A549 (cell line): ENCODE data around the gene FLG. TPM values are rescaled to one million over a fixed set of nuclear protein-coding genes. Genes with fewer than 3 reads are reported as not detected.
"Not testable (repeated sequence)": the region's sequence is repeated elsewhere in the genome, so short reads cannot be mapped to it uniquely, and the experiment has no call there.

Experiments used
- ATAC-seq, 2 experiments: fragments of 200-7000 bp in 1 of 2; fragments of >200 bp in 1 of 2; cut with Nextera tagmentation in 1 of 2; cut with Tn5 transposase in 1 of 2; 3 replicates each; pipeline versions ENCODE4 v1.8.0 to v1.9.1; 2018 to 2020; ENCODE audit warnings: mild to moderate bottlenecking in 1 of 2, moderate library complexity in 1 of 2
- CTCF ChIA-PET: fragments of 300-600 bp; sonication (Branson Sonifier 250); formaldehyde crosslinking; extraction: SDS; loops from one replicate; lab custom pipeline; 2021; ENCODE audit warnings: antibody characterized with exemption, inconsistent platforms; lab: Yijun Ruan, JAX
- POLR2A ChIA-PET: fragments of 350-600 bp; formaldehyde crosslinking; extraction: SDS; loops from one replicate; lab custom pipeline; 2021; ENCODE audit warnings: antibody characterized with exemption, inconsistent platforms; lab: Yijun Ruan, JAX
- DNase-seq, 2 experiments: peaks; one replicate each; pipeline versions ENCODE4 v3.0.0 to v3.0.0-alpha.2; 2011 to 2016; ENCODE audit warnings: low read depth in 1 of 2, low spot score in 1 of 2
- FAIRE-seq: peaks from 2 replicates; lab custom pipeline; 2011; peaks lifted over from hg19 to GRCh38; lab: Jason Lieb, UNC
- H3K27ac ChIP-seq, 2 experiments: fragments of >200 bp; sonication (Bioruptor Twin); formaldehyde crosslinking; 3 replicates each; pipeline ENCODE4 v1.5.1; 2016 to 2017
- H3K4me1 ChIP-seq: fragments of >200 bp; sonication (Bioruptor Twin); formaldehyde crosslinking; 3 replicates; pipeline ENCODE4 v1.6.1; 2016
- H3K4me2 ChIP-seq: fragments of >200 bp; sonication (Bioruptor Twin); formaldehyde crosslinking; 3 replicates; pipeline ENCODE4 v1.6.1; 2016
- H3K4me3 ChIP-seq: fragments of >200 bp; sonication (Bioruptor Twin); formaldehyde crosslinking; 3 replicates; pipeline ENCODE4 v1.5.1; 2016
- H3K9me3 ChIP-seq: fragments of >200 bp; sonication (Bioruptor Twin); formaldehyde crosslinking; 3 replicates; pipeline ENCODE4 v1.6.1; 2016
- WGBS: methylation state at CpG from one replicate; pipeline ENCODE4 v1.1.6; 2017; ENCODE audit errors: missing lambda C conversion rate; 5-methylcytosine and 5-hydroxymethylcytosine counted together
- polyA plus RNA-seq, 4 experiments: library from polyadenylated mRNA; depleted of rRNA in 3 of 4; stranded (reverse); fragments of >200 nt; fragmentation: RNase III in 1 of 4; extraction: RNeasy Plus Mini Kit Qiagen cat#74134 plus additional on column Dnase treatment in 1 of 4; gene quantifications; 2 replicates in 3 of 4; 3 replicates in 1 of 4; pipeline ENCODE4 v1.2.3, GENCODE V29; 2011 to 2017

The FLG gene
- polyA plus RNA-seq, 2 of the 4 experiments (the other 2 are of a cell fraction): under 0.01 to 0.01 TPM

GRCh38 chr1:152303139-152303872, 21.7 kb downstream of the FLG start:
- 65% methylated on average over 21 of the region's 25 CpGs for WGBS
- CTCF ChIA-PET, ATAC-seq: not testable (repeated sequence)

GRCh38 chr1:152256394-152256793, 68.6 kb downstream of the FLG start:
- WGBS: 55% methylated on average over 10 of the region's 21 CpGs
- H3K27ac ChIP-seq, DNase-seq, ATAC-seq, H3K4me2 ChIP-seq, FAIRE-seq, H3K9me3 ChIP-seq, CTCF ChIA-PET, H3K4me3 ChIP-seq, H3K4me1 ChIP-seq, POLR2A ChIA-PET: not testable (repeated sequence)

More at GRCh38 chr1:152303139-152303872, 21.7 kb downstream of the FLG start:
- H3K4me1 ChIP-seq, H3K4me3 ChIP-seq, H3K9me3 ChIP-seq, POLR2A ChIA-PET, H3K27ac ChIP-seq, FAIRE-seq, DNase-seq, H3K4me2 ChIP-seq: not testable (repeated sequence)

Other genes with a start within 250 kb of the FLG start
- gene TCHHL1, start 236.2 kb downstream of the FLG start, polyA plus RNA-seq (2011; rRNA removed): not detected in 2 replicates
- gene TCHHL1, start 236.2 kb downstream of the FLG start, polyA plus RNA-seq (2017; fragmentation: RNase III; extraction: RNeasy Plus Mini Kit Qiagen cat#74134 plus additional on column Dnase treatment): not detected in 3 replicates
- gene TCHH, start 209.8 kb downstream of the FLG start, polyA plus RNA-seq (2011; rRNA removed): 0.07 and 0.08 TPM in 2 replicates
- gene TCHH, start 209.8 kb downstream of the FLG start, polyA plus RNA-seq (2017; fragmentation: RNase III; extraction: RNeasy Plus Mini Kit Qiagen cat#74134 plus additional on column Dnase treatment): 0.07 to 0.11 TPM (median 0.09 TPM) in 3 replicates
- gene RPTN, start 166.0 kb downstream of the FLG start, polyA plus RNA-seq (2011; rRNA removed): 0.03 TPM in 1 of 2 replicates, not detected in the other
- not detected in 3 replicates for gene RPTN, start 166.0 kb downstream of the FLG start, polyA plus RNA-seq (2017; fragmentation: RNase III; extraction: RNeasy Plus Mini Kit Qiagen cat#74134 plus additional on column Dnase treatment)
- gene HRNR, start 101.0 kb downstream of the FLG start, polyA plus RNA-seq (2011; rRNA removed): not detected in 2 replicates
- gene HRNR, start 101.0 kb downstream of the FLG start, polyA plus RNA-seq (2017; fragmentation: RNase III; extraction: RNeasy Plus Mini Kit Qiagen cat#74134 plus additional on column Dnase treatment): not detected in 3 replicates
- not detected in 2 replicates for gene FLG2, start 34.8 kb upstream of the FLG start, polyA plus RNA-seq (2011; rRNA removed)
- gene FLG2, start 34.8 kb upstream of the FLG start, polyA plus RNA-seq (2017; fragmentation: RNase III; extraction: RNeasy Plus Mini Kit Qiagen cat#74134 plus additional on column Dnase treatment): not detected in 3 replicates
- gene CRNN, start 89.0 kb upstream of the FLG start, polyA plus RNA-seq (2011; rRNA removed): not detected in 2 replicates
- not detected in 3 replicates for gene CRNN, start 89.0 kb upstream of the FLG start, polyA plus RNA-seq (2017; fragmentation: RNase III; extraction: RNeasy Plus Mini Kit Qiagen cat#74134 plus additional on column Dnase treatment)
- not detected in 2 replicates for gene LCE5A, start 185.6 kb upstream of the FLG start, polyA plus RNA-seq (2011; rRNA removed)
- gene LCE5A, start 185.6 kb upstream of the FLG start, polyA plus RNA-seq (2017; fragmentation: RNase III; extraction: RNeasy Plus Mini Kit Qiagen cat#74134 plus additional on column Dnase treatment): not detected in 3 replicates
- gene CRCT1, start 189.2 kb upstream of the FLG start, polyA plus RNA-seq (2011; rRNA removed): 0.47 and 0.50 TPM in 2 replicates
- 0.14 TPM in 1 of 3 replicates, not detected in the others for gene CRCT1, start 189.2 kb upstream of the FLG start, polyA plus RNA-seq (2017; fragmentation: RNase III; extraction: RNeasy Plus Mini Kit Qiagen cat#74134 plus additional on column Dnase treatment)
- not detected in 2 replicates for gene LCE3E, start 241.5 kb upstream of the FLG start, polyA plus RNA-seq (2011; rRNA removed)
- gene LCE3E, start 241.5 kb upstream of the FLG start, polyA plus RNA-seq (2017; fragmentation: RNase III; extraction: RNeasy Plus Mini Kit Qiagen cat#74134 plus additional on column Dnase treatment): not detected in 3 replicates